Measurements from ENCODE around the gene FOXP1.

GRCh38 chr3:71541313-71541712, 42.2 kb downstream of the FOXP1 start:
- no peak for TF ChIP-seq CTCF (IDR thresholded peaks at IDR 0.05; ENCODE audit: low read depth, low read length, poor library complexity, severe bottlenecking)
- no peak for TF ChIP-seq EZH2phosphoT487 (IDR thresholded peaks at IDR 0.05; ENCODE audit: borderline replicate concordance, low read length)
